Prostate gland (tissue), 2 donors: ENCODE data around the gene KLRC3.

Source experiments
- CTCF ChIP-seq, 4 experiments: fragments of 200-600 bp in 2 of 4; fragments of 450-650 bp in 2 of 4; sonication (generic) in 2 of 4; IDR thresholded peaks; 1 replicate in 3 of 4; 2 replicates in 1 of 4; pipeline ENCODE4 v1.5.1; 2016 to 2019; ENCODE audit warnings: antibody characterized with exemption in 4 of 4, mild to moderate bottlenecking in 2 of 4, moderate library complexity in 2 of 4
- POLR2A ChIP-seq: fragments of 450-650 bp; IDR thresholded peaks from one replicate; pipeline ENCODE4 v1.6.1; 2016; ENCODE audit warnings: antibody characterized with exemption, mild to moderate bottlenecking
- POLR2AphosphoS5 ChIP-seq: sonication (generic); formaldehyde crosslinking; IDR thresholded peaks from one replicate; pipeline ENCODE4 v1.6.1; 2017; ENCODE audit warnings: antibody characterized with exemption

DNA sequence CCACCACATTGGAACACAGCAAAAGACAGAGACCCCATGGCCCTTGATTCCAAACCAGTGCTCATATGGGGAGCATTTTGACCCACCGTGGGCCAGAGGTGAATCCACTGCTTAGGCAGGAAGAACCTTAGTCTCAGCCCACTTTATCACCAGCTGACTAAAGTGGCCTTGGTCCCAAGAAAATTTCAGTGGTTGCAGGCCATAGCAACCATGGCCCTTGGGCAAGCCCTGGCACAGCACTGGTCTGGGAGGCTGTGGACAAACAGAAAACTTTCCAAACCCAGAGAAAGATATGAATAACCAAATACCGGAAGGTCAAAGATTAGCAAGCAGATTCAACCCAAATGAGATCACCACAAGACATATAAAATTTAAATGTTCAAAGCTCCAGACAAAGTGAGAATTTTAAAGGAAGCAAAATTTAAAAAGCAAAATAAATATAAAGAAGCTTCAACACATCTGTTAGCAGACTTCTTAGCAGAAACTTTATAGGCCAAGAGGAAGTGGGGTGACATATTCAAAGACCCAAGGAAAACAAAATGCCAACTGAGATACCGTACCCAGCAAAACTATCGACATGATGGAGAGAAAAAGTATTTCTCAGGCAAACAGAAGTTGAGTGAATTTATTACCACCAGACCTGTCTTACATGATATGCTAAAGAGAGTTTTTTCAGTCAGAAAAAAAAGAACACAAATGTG is 38.3 kb downstream of the KLRC3 start:
- TF ChIP-seq POLR2A (no peak), CTCF (IDR thresholded peaks at IDR 0.05) (no peak), POLR2AphosphoS5 (no peak)
